Trophoblast cell (in vitro differentiated cells and primary cell): ENCODE measurements around the gene DUSP19.
"Not testable (repeated sequence)": the region's sequence is repeated elsewhere in the genome, so short reads cannot be mapped to it uniquely, and the experiment has no call there.

Experiments used
- DNase-seq, 2 donors: peaks; one replicate each; pipeline ENCODE4 v3.0.0-alpha.2; 2016
- H2AFZ ChIP-seq: 2 replicates; pipeline ENCODE4 v1.6.1; 2013; ENCODE audit warnings: low read length, moderate library complexity, mild to moderate bottlenecking; ENCODE audit not compliant: insufficient read depth, poor library complexity
- H2AK5ac ChIP-seq: 2 replicates; pipeline ENCODE4 v1.6.1; 2013; ENCODE audit warnings: mild to moderate bottlenecking, low read length
- H2BK120ac ChIP-seq: 2 replicates; pipeline ENCODE4 v1.6.1; 2013; ENCODE audit warnings: low read length, mild to moderate bottlenecking, moderate library complexity; ENCODE audit not compliant: insufficient read depth, poor library complexity
- H2BK12ac ChIP-seq: 2 replicates; pipeline ENCODE4 v1.6.1; 2013; ENCODE audit warnings: mild to moderate bottlenecking, low read length, moderate library complexity
- H2BK5ac ChIP-seq: 2 replicates; pipeline ENCODE4 v1.6.1; 2013; ENCODE audit warnings: low read length, low read depth, moderate library complexity, mild to moderate bottlenecking; ENCODE audit not compliant: poor library complexity
- H3K14ac ChIP-seq: 2 replicates; pipeline ENCODE4 v1.6.1; 2013; ENCODE audit warnings: mild to moderate bottlenecking, low read length
- H3K18ac ChIP-seq: 2 replicates; pipeline ENCODE4 v1.6.1; 2013; ENCODE audit warnings: mild to moderate bottlenecking, low read length
- H3K23ac ChIP-seq: 2 replicates; pipeline ENCODE4 v1.6.1; 2013; ENCODE audit warnings: low read length
- H3K27ac ChIP-seq: 2 replicates; pipeline ENCODE4 v1.5.1; 2013; ENCODE audit warnings: low read depth, mild to moderate bottlenecking, inconsistent platforms, low read length, moderate library complexity
- H3K27me3 ChIP-seq: 2 replicates; pipeline ENCODE4 v1.6.1; 2013; ENCODE audit warnings: inconsistent platforms, mild to moderate bottlenecking, low read length, moderate library complexity; ENCODE audit not compliant: insufficient read depth
- H3K36me3 ChIP-seq, 2 experiments: 1 replicate in 1 of 2; 2 replicates in 1 of 2; pipeline ENCODE4 v1.6.1; 2013; ENCODE audit warnings: low read length in 2 of 2, mild to moderate bottlenecking in 2 of 2, moderate library complexity in 1 of 2; ENCODE audit not compliant: insufficient read depth in 2 of 2, control insufficient read depth in 1 of 2
- H3K4ac ChIP-seq: 2 replicates; pipeline ENCODE4 v1.6.1; 2013; ENCODE audit warnings: low read depth, mild to moderate bottlenecking, low read length, moderate library complexity
- H3K4me1 ChIP-seq, 2 experiments: 1 replicate in 1 of 2; 2 replicates in 1 of 2; pipeline ENCODE4 v1.6.1; 2013; ENCODE audit warnings: low read length in 2 of 2, mild to moderate bottlenecking in 2 of 2, moderate library complexity in 1 of 2; ENCODE audit not compliant: insufficient read depth in 2 of 2, control insufficient read depth in 1 of 2
- H3K4me2 ChIP-seq: 2 replicates; pipeline ENCODE4 v1.6.1; 2013; ENCODE audit warnings: inconsistent platforms, mild to moderate bottlenecking, low read length, moderate library complexity
- H3K4me3 ChIP-seq: 2 replicates; pipeline ENCODE4 v1.5.1; 2013; ENCODE audit warnings: mild to moderate bottlenecking, low read depth, low read length, inconsistent platforms
- H3K79me1 ChIP-seq: one replicate; pipeline ENCODE4 v1.6.1; 2013; ENCODE audit warnings: low read length
- H3K79me2 ChIP-seq: 2 replicates; pipeline ENCODE4 v1.6.1; 2013; ENCODE audit warnings: low read length, mild to moderate bottlenecking; ENCODE audit not compliant: control insufficient read depth, insufficient read depth, poor library complexity
- H3K9ac ChIP-seq: 2 replicates; pipeline ENCODE4 v1.6.1; 2013; ENCODE audit warnings: mild to moderate bottlenecking, low read length
- H3K9me3 ChIP-seq: 2 replicates; pipeline ENCODE4 v1.6.1; 2013; ENCODE audit warnings: low read depth, mild to moderate bottlenecking, control low read depth, inconsistent platforms, low read length; ENCODE audit not compliant: insufficient read depth
- H4K12ac ChIP-seq: 2 replicates; pipeline ENCODE4 v1.6.1; 2013; ENCODE audit warnings: low read depth, mild to moderate bottlenecking, low read length, moderate library complexity
- H4K8ac ChIP-seq: 2 replicates; pipeline ENCODE4 v1.6.1; 2013; ENCODE audit warnings: low read depth, mild to moderate bottlenecking, low read length, moderate library complexity
- H4K91ac ChIP-seq: one replicate; pipeline ENCODE4 v1.6.1; 2013; ENCODE audit warnings: low read depth, mild to moderate bottlenecking, low read length, moderate library complexity
- WGBS: extraction: QIAGEN DNeasy Blood & Tissue Kit; methylation state at CpG from one replicate; pipeline ENCODE4 v1.1.7; 2013; ENCODE audit warnings: missing lambda C conversion rate; ENCODE audit not compliant: insufficient read length, insufficient coverage; ENCODE audit errors: extremely low coverage; 5-methylcytosine and 5-hydroxymethylcytosine counted together

Gene DUSP19

DNA sequence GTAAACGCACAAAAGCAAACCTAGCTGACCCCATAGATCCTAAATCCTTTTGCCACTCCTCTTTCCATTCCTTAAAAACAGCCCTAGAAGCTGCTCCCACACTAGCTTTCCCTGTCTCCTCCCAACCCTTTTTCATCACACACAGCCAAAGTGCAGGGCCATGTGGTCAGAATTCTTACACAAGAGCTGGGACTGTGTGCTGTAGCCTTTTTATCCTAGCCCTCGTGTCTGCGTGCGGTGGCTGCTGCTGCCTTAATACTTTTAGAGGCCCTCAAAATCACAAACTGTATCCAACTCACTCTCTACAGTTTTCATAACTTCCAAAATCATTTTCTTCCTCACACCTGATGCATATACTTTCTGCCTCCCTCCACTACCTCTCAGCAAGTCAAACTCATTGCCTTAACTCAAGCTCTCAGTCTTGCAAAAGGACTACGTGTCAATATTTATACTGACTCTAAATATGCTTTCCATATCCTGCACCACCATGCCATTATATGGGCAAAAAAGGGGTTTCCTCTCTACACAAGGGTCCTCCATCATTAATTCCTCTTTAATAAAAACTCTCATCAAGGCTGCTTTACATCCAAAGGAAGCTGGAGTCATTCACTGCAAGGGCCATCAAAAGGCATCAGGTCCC is 30.9 kb upstream of the DUSP19 start:
- not testable (repeated sequence) for H3K23ac ChIP-seq, H3K14ac ChIP-seq

DNA sequence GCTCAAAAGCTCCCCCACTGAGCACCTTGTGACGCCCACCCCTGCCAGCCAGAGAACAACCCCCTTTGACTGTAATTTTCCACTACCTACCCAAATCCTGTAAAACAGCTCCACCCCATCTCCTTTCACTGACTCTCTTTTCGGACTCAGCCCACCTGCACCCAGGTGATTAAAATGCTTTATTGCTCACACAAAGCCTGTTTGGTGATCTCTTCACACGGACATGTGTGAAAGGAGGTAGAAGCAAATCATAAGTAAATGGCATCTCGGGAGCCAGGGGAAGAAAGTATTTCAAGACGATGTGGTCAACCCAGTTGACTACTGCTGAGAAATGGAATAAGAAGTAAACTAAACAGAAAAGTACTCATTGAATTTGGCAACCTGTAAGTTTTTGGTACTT is 29.1 kb upstream of the DUSP19 start:
- Histone ChIP-seq H3K4ac (no peak overlapping the region), H3K79me2 (no peaks in the 10 kb centered on the region), H2AFZ (no peak overlapping the region), H3K18ac (no peak overlapping the region), H3K27me3 (no peaks in the 10 kb centered on the region), H3K23ac (no peak overlapping the region), H4K12ac (no peak overlapping the region), H3K4me1 (no peaks in the 10 kb centered on the region), H3K4me2 (no peak overlapping the region), H2AK5ac (no peak overlapping the region), H3K79me1 (no peaks in the 10 kb centered on the region), H2BK5ac (no peak overlapping the region), H3K27ac (no peak overlapping the region), H4K91ac (no peak overlapping the region), H2BK12ac (no peak overlapping the region), H3K14ac (no peak overlapping the region), H3K4me3 (no peak overlapping the region), H3K36me3 (no peaks in the 10 kb centered on the region), H3K9ac (no peak overlapping the region), H4K8ac (no peak overlapping the region), H2BK120ac (no peak overlapping the region), H3K9me3 (peaks cover 2% of the 10 kb centered on the region)
- WGBS: no CpG with 5 or more reads among the region's 5 CpGs
- DNase-seq: no peak

More for the DNA sequence above, 30.9 kb upstream of the DUSP19 start:
- not testable (repeated sequence) for H3K4me3 ChIP-seq, H3K9ac ChIP-seq, H3K18ac ChIP-seq, H3K9me3 ChIP-seq, H3K4ac ChIP-seq, H3K79me1 ChIP-seq, H2AK5ac ChIP-seq, H3K27ac ChIP-seq, H3K4me2 ChIP-seq, H3K4me1 ChIP-seq, H2BK12ac ChIP-seq, DNase-seq, H2AFZ ChIP-seq, H4K12ac ChIP-seq, H3K36me3 ChIP-seq, H3K27me3 ChIP-seq, H4K91ac ChIP-seq, H4K8ac ChIP-seq, H3K79me2 ChIP-seq, H2BK5ac ChIP-seq, H2BK120ac ChIP-seq
- no CpG with 5 or more reads among the region's 5 CpGs for WGBS

DNA sequence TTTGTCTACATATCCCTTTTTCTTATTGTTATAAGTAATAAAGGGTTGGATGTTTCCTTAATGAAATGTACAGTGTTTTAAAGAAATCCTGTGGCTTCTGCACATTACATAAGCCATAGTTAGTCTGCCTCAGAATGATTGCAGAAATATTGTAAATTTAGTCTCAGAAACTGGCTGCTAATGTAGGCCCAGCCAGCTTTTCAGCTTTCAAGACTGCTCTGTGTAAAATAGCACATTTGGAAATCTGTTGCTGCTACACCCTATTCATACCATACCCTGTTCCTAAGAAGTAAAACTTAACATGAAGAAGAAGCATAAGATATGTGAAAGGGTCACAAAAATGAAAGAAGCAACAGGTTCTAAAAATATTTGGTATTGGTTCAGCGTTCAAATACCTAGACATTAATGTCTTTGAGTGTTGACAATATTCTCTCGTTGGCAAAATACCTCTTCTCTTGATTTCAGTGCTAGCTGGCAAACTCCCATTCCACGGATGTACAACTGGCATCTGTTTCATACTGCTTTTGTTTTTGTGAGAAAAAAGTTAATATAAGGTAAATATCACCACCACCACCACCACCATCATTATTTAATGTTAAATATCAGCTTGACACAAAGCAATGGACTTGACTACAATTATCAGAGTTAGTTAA is 21.1 kb upstream of the DUSP19 start:
- no peaks in the 10 kb centered on the region for H3K36me3 ChIP-seq
- no peaks in the 10 kb centered on the region for H3K79me1 ChIP-seq
- no peak overlapping the region for H3K27ac ChIP-seq
- no peak overlapping the region for H3K4ac ChIP-seq
- no peak overlapping the region for H3K4me3 ChIP-seq
- no peak overlapping the region for H3K4me2 ChIP-seq
- H3K18ac ChIP-seq: no peak overlapping the region
- H4K91ac ChIP-seq: no peak overlapping the region
- H3K79me2 ChIP-seq: no peaks in the 10 kb centered on the region
- no peak overlapping the region for H4K12ac ChIP-seq
- no peaks in the 10 kb centered on the region for H3K27me3 ChIP-seq
- WGBS: no CpG with 5 or more reads among the region's 3 CpGs
- H3K9ac ChIP-seq: no peak overlapping the region
- H2BK5ac ChIP-seq: no peak overlapping the region
- H3K14ac ChIP-seq: no peak overlapping the region
- no peak for DNase-seq
- no peak overlapping the region for H2BK120ac ChIP-seq
- no peak overlapping the region for H4K8ac ChIP-seq
- H3K9me3 ChIP-seq: peaks cover 2% of the 10 kb centered on the region
- H2AK5ac ChIP-seq: no peak overlapping the region
- H2BK12ac ChIP-seq: no peak overlapping the region
- H2AFZ ChIP-seq: no peak overlapping the region
- no peaks in the 10 kb centered on the region for H3K4me1 ChIP-seq
- no peak overlapping the region for H3K23ac ChIP-seq

DNA sequence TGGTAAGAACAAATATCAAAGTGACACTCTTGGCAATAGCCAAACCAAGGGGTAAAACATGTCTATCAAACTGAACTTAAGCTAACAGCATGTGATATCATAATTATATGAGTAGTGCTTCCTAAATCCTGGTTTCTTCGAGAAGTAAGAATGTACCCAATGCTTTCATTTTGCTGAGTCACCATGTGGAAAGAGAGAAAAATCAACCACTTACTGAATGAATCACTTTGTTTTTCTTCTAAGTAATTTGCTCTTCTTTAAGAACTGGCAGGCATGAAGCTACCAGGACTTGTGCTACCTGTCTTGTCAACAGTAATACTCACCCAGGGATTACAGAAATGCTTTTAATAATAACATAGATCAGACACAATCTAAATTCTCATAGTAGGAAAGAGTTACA is 19.0 kb upstream of the DUSP19 start:
- no peak overlapping the region for H2AFZ ChIP-seq

More for the DNA sequence above, 19.0 kb upstream of the DUSP19 start:
- no peak overlapping the region for H3K4me3 ChIP-seq
- no peaks in the 10 kb centered on the region for H3K9me3 ChIP-seq
- no peak overlapping the region for H2BK5ac ChIP-seq
- no peak overlapping the region for H3K27ac ChIP-seq
- H3K4me1 ChIP-seq: no peaks in the 10 kb centered on the region
- H3K18ac ChIP-seq: no peak overlapping the region
- H3K79me1 ChIP-seq: no peaks in the 10 kb centered on the region
- H3K79me2 ChIP-seq: no peaks in the 10 kb centered on the region
- no peak overlapping the region for H2AK5ac ChIP-seq
- no peaks in the 10 kb centered on the region for H3K36me3 ChIP-seq
- H3K27me3 ChIP-seq: no peaks in the 10 kb centered on the region
- DNase-seq: no peak
- H3K4ac ChIP-seq: no peak overlapping the region
- H4K8ac ChIP-seq: no peak overlapping the region
- no peak overlapping the region for H3K23ac ChIP-seq
- H3K4me2 ChIP-seq: no peak overlapping the region
- no CpG with 5 or more reads among the region's 1 CpG for WGBS
- no peak overlapping the region for H4K91ac ChIP-seq
- H4K12ac ChIP-seq: no peak overlapping the region
- no peak overlapping the region for H3K9ac ChIP-seq
- no peak overlapping the region for H3K14ac ChIP-seq
- H2BK120ac ChIP-seq: no peak overlapping the region
- no peak overlapping the region for H2BK12ac ChIP-seq
